HG02763 (cell line): Measurements from ENCODE around the gene CDKAL1.
"Not testable (repeated sequence)": the region's sequence is repeated elsewhere in the genome, so short reads cannot be mapped to it uniquely, and the experiment has no call there.

Experiments
- ATAC-seq: cut with Tn5 transposase; IDR thresholded peaks from one replicate; pipeline ENCODE4 v1.9.1; 2021; ENCODE audit warnings: mild to moderate bottlenecking, moderate library complexity; ENCODE audit not compliant: unreplicated experiment

Gene CDKAL1

DNA sequence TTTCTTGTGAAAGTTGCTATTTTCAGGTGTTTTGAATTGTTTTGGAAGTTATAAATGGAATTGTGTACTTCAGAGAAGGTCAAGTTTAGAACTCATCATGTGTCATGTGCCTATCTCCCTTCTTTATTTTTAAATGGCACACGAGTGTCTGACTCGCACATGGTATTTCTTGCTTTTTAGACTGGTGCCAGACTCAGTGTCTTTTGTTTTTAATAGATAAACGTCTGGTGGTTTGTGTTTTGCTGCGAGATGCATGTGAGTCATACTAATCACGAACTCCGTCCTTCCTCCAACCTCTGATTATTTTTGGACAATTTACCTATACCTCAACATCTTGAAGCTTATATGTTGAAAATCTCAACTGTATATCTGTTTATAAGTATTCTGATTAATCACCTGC, 292.1 kb downstream of the CDKAL1 start:
- ATAC-seq, result no peak

DNA sequence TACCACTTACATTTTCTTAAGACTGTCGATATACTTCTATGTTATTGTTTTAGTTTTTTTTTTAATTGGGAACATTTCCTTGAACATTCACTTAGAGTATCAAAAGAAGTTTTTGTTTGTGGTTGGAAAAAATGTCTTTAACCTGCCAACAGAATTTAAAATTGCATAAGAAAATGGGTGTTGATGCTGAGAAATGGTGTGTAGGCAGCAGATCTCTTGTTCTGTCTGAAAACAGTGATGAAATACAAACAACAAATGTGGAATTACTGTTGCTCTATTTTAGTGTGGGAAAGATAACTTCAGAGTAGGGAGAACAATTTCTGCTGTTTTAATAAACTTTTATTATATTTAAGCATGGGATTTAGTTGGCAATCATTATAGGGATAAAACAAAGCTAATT, 293.5 kb downstream of the CDKAL1 start:
- ATAC-seq, result no peak

- no peak for ATAC-seq
These were observed 296.3 kb downstream of the CDKAL1 start for GRCh38 chr6:20830576-20830975.

- ATAC-seq, result not testable (repeated sequence)
These were observed 297.0 kb downstream of the CDKAL1 start for GRCh38 chr6:20831251-20831650.

DNA sequence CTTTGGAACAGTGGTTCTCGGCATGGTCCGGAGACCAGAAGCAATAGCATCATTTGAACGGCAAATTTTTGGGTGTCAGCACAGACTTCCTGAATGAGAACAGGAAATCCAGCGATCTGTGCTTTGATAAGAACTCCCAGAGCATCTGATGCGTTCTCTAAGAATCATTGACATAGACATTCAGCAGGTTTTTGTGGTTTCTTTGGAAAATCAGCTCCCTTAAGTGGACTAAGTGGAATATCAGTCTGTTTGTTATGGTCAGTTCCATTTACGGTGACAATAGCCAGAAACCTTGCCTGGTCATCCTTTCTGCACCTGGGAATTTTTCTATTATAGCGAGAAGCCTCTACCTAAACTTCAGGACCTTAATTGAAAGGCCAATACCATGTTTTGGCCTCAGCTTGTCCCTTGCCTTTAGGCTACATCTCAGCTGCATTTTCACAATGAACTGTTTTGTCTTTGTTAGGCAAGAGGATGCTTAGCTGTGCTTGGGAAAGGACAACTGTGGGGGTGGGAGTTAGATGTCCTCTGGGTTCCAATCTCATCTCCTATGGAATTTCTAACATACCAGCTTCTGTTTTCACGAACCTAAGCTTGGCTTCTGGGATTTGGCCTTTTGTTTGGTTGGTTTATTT, 299.7 kb downstream of the CDKAL1 start:
- ATAC-seq, result no peak

GRCh38 chr6:20835315-20836010, 301.2 kb downstream of the CDKAL1 start:
- ATAC-seq, result no peak

GRCh38 chr6:20837189-20837588, 302.9 kb downstream of the CDKAL1 start:
- ATAC-seq, result no peak

- no peak for ATAC-seq
These were observed 303.9 kb downstream of the CDKAL1 start for GRCh38 chr6:20838113-20838512.

DNA sequence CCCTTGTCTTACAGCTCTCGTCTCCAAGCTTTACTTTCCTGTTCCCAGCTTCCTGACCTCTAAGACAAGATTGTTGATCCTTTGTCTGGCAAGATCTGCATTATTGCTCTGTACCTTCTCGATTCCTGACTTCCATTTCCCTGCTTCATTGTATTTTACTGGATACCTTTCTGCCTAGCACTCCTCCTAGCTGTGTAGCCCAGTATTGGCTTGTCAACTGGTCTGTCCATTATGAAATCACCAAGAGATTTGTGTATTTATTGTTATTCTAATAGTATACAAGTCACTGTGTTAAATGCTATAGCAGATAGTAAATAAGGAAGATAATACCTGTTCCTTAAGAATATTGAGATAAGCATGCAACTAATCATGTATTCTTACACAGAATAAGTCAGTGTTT, 305.4 kb downstream of the CDKAL1 start:
- no peak for ATAC-seq

- no peak for ATAC-seq
These were observed 306.4 kb downstream of the CDKAL1 start for GRCh38 chr6:20840675-20841074.

GRCh38 chr6:20841806-20842205, 307.5 kb downstream of the CDKAL1 start:
- no peak for ATAC-seq

- no peak for ATAC-seq
These were observed 311.3 kb downstream of the CDKAL1 start for GRCh38 chr6:20845592-20845991.

GRCh38 chr6:20846602-20847028, 312.4 kb downstream of the CDKAL1 start:
- ATAC-seq, result no peak

DNA sequence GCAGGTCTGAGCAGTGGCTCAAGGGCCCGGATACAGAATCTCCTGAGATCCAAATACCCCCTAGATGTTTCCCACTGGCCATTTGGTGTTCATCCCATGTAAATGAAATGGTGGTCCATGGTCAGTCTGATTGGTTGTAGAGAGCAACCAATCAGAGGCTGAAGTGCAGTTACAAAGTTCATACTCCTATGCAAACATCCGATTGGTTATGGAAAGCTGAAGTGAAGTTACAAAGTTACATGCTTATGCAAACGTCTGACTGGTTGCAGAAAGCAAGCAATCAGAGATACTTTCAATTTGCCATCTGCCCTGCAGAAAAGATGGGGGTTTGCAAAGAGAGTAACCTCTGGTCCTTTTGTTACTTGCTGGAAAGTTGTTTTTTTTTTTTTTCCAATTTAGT, 313.6 kb downstream of the CDKAL1 start:
- ATAC-seq, result no peak

- no peak for ATAC-seq
These were observed 316.6 kb downstream of the CDKAL1 start for GRCh38 chr6:20850686-20851416.

- no peak for ATAC-seq
These were observed 317.5 kb downstream of the CDKAL1 start for GRCh38 chr6:20851795-20852194.

GRCh38 chr6:20853828-20854227, 319.6 kb downstream of the CDKAL1 start:
- no peak for ATAC-seq

DNA sequence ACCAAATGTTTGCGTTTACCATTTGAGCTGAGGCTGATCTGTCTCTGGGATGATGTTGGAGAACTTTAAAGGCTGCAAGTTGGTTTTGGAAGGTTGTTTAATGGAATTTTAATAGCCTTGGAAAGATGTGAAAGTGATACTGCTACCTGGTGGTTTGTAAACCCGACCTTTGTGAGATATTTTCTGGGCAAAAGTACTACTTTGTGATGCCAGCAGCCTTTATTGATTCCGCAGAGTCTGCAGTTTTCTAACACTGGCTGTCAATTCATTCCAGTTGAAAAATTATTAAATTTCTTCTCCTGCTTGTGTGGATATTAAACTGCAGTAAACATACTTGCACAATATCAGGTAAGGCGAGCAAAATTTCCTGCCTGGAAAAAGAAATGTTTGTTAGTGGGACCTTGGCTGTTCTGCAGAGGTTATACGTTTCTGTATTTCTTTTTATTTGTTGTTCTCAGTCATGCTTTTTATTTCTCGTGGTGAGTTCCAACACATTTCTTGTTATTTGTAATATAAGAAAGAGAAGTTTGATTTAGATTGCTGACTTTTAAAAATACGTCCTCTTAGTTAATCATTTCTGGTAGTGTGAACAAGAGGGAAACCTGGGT, 322.5 kb downstream of the CDKAL1 start:
- ATAC-seq, result no peak

DNA sequence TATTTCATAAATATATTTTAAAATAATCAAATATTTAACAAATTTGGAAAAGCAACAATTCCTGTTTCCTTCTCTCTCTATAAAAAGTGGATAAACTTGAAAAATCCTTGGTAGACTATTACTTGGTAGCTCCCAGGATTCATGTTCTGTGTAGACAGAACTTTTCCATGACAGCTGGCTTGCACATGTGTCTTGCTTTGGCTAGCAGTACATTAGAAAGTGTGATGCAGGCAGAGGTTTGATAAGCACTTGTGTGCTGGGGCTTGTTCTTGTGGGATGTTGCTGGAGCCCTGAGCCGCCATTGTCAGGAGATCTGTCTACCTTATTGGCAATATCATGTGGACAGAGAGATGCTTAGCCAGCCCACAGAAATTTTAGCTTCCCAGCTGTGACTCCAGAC, 327.2 kb downstream of the CDKAL1 start:
- ATAC-seq, result no peak

DNA sequence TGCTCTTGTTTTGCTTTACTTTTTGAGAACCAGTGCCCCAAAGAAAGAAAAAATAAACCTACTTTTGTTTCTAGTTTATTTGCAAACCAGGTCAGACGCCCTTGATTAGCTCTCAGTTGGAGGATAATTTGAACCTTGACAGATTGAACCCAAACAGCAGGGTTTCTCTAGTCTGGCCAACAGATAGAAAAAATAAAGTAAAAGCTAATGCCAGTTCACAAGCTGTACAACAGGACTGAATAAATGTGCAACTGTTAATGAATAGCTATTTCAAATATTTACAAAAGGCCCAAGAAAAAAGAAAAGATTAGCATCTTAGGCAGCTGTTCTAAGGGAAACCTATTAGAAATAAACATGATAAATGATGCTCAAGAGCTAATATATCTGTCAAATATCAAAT, 331.8 kb downstream of the CDKAL1 start:
- no peak for ATAC-seq

DNA sequence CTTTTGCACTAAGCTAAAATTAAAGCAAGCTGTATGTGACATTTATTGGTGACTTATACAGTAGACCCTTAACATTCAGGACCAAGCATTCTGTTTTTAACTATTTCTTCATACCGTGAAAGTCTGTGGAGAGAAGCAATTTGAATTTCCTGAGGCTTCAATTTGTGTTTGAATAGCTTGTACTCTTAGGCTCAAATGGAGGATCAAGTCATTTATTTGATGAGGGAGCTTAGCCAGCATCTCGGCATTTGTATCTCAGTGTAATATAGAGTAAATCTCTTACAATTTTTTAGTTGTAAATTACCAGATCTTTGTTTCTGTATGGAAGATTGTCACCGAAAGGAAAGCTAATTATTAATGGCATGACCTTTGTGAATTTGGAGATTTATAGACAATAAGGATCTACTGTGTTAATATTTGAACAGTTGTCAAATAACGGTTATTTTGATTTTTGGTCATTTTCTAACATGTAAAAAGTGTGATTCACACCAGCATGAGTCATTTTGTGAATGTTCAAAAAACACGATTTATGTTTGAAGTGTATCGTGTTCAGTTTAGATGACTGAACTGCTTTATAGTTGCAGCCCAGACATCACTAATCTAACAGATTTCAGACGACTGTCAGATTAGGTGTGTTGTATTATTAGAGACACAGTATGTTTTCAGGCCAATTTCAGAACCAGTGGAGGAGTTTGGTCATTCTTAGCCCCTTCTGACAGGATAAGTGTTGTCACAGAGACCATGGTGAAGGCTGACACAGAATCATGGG, 332.9 kb downstream of the CDKAL1 start:
- ATAC-seq, result no peak
